ENCODE results near the gene GPATCH1.
"Not testable (repeated sequence)": the region's sequence is repeated elsewhere in the genome, so short reads cannot be mapped to it uniquely, and the experiment has no call there.

GPATCH1 gene, protein sequence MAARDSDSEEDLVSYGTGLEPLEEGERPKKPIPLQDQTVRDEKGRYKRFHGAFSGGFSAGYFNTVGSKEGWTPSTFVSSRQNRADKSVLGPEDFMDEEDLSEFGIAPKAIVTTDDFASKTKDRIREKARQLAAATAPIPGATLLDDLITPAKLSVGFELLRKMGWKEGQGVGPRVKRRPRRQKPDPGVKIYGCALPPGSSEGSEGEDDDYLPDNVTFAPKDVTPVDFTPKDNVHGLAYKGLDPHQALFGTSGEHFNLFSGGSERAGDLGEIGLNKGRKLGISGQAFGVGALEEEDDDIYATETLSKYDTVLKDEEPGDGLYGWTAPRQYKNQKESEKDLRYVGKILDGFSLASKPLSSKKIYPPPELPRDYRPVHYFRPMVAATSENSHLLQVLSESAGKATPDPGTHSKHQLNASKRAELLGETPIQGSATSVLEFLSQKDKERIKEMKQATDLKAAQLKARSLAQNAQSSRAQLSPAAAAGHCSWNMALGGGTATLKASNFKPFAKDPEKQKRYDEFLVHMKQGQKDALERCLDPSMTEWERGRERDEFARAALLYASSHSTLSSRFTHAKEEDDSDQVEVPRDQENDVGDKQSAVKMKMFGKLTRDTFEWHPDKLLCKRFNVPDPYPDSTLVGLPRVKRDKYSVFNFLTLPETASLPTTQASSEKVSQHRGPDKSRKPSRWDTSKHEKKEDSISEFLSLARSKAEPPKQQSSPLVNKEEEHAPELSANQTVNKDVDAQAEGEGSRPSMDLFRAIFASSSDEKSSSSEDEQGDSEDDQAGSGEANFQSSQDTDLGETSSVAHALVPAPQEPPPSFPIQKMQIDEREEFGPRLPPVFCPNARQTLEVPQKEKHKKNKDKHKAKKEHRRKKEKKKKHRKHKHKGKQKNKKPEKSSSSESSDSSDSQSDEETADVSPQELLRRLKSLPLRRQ

DNA sequence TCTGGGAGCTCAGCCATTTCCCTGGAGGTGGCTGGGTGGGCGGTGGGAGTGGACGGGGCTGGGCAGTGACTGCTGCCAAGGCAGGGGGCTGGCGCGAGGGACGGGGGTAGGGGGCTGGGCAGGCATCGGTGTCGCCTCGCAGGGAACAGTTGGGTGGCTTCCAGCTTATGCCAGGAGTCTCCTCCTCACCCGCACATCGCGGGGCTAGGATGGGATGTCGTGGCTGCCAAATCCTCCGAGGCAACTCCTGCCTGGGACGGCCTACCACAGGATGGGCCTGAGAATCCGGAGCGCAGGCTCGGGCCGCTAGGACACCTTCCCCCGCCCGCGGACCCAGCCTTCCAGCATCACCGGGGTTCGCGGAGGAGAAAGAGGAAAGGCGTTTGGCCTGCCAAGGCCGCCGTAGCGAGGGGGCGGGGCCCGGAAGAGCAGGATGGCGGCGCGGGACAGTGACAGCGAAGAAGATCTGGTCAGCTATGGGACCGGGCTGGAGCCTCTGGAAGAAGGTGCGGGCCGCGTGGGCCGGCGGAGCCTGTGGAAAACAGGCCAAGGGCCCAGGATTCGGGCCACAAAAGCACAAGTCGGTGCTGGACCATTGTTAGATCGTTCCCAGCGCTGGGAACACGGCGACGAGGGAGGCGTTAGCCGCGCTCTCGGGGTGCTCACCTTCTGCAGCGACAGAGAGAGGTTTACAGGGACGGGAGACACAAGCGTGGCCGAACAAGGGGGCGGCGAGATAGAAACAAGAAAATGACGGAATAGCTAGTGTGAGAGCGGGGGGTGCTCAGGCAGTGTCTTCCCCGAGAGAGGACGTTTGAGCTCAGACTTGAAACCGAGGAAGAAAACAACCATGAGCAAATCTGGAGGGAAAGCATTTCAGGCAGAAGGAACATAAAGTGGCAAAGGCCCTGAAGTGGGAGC is at the start of gene GPATCH1:
Gene GPATCH1, plus strand, starts transcription at position 421 of the 921 bp plus-strand sequence. Its CDS starts 13 bp downstream, at position 434.
- DNase-seq, result peak; percentile 93

DNA sequence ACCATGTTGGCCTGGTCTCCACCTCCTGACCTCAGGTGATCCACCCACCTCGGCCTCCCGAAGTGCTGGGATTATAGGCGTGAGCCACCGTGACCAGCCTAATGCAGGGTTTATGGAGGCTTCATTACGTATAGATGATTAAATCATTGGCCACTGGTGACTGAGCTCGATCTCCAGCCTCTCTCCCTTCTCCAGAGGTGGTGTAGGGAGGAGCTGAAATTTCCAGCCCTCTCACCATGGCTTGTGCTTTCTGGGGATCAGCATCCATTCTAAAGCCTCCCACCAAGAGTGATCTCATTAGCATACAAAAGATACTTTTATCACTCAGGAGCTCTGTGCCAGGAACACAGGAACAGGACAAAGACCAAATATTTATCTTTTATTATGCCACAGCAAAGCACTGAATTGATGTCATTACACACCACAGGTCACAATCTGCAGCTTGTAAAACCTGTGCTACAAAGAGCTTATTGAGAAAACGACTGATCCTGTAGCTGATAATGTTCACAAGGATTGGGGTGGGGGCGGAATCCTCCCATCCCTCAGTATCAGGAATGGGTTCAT is 48.7 kb upstream of the GPATCH1 start:
- no peak for DNase-seq

DNA sequence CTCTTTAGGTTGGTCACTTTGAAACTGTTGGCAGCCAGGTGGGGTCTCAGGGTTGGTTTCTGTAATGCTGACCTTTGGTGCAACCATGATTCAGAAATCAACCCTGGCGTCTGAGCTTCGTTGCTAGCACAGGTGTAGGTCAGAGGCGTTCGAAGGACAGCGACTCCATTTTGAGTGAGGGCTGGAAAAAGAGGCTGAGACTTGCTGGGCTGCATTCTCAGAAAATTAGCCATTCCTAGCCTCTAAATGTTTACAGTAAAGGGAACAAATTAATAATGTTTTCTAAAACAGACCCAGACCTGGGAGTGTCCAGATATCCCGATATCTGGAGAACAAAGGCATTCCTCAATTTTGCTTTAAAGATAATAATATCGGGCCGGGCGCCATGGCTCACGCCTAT is 45.5 kb upstream of the GPATCH1 start:
- DNase-seq, result no peak

DNA sequence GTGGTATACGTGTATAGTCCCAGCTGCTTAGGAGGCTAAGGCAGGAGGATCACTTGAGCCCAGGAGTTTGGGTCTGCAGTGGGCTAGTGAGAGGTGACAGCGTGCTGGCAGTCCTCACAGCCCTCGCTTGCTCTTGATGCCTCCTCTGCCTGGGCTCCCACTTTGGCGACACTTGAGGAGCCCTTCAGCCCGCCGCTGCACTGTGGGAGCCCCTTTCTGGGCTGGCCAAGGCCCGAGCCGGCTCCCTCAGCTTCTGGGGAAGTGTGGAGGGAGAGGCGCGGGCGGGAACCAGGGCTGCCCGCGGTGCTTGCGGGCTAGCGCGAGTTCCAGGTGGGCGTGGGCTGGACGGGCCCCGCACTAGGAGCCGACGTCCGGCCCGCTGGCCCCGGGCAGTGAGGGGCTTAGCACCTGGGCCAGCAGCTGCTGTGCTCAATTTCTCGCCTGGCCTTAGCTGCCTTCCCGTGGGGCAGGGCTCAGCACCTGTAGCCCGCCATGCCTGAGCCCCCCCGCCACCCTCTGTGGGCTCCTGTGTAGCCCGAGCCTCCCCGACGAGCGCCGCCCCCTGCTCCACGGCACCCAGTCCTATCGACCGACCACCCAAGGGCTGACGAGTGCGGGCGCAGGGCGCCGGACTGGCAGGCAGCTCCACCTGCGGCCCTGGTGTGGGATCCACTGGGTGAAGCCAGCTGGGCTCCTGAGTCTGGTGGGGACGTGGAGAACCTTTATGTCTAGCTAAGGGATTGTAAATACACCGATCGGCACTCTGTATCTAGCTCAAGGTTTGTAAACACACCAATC is 44.4 kb upstream of the GPATCH1 start:
- not testable (repeated sequence) for DNase-seq

DNA sequence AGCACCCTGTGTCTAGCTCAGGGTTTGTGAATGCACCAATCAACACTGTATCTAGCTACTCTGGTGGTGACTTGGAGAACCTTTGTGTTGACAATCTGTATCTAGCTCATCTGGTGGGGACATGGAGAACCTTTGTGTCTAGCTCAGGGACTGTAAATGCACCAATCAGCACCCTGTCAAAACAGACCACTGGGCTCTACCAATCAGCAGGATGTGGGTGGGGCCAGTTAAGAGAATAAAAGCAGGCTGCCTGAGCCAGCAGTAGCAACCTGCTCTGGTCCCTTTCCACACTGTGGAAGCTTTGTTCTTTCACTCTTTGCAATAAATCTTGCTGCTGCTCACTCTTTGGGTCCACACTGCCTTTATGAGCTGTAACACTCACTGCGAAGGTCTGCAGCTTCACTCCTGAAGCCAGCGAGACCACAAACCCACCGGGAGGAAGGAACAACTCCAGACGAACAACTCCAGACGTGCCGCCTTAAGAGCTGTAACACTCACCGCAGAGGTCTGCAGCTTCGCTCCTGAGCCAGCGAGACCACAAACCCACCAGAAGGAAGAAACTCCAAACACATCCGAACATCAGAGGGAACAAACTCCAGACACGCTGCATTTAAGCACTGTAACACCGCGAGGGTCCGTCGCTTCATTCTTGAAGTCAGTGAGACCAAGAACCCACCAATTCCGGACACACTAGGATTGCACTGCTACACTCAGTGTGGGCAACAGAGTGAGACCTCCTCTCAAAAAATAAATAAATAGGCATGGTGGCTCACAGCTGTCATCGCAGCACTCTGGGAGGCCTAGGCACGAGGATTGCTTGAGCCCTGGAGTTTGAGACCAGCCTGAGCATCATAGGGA is 43.6 kb upstream of the GPATCH1 start:
- peak; percentile 54 for DNase-seq

DNA sequence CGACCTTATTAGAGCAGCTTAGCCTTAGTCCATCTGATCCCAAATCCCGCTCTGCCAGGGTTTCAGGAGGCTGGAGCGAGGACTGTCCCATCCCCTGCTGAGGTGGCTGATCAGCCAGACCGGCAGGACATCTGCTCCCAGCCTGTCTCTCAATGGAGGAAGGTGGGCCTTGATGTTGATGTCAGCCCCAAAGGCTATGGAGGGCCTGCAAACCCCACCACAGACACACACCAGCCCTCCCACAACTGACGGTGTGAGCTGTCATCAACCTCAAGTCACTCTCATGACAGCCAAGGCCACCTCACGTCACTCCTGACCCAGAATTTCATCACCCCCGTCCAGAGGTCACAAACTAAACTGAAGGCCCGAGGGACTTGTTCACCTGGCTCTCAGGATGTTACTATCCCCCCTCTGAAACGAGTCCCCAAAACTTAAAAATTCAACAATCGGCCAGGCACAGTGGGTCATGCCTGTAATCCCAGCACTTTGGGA is 41.8 kb upstream of the GPATCH1 start:
- DNase-seq, result no peak

DNA sequence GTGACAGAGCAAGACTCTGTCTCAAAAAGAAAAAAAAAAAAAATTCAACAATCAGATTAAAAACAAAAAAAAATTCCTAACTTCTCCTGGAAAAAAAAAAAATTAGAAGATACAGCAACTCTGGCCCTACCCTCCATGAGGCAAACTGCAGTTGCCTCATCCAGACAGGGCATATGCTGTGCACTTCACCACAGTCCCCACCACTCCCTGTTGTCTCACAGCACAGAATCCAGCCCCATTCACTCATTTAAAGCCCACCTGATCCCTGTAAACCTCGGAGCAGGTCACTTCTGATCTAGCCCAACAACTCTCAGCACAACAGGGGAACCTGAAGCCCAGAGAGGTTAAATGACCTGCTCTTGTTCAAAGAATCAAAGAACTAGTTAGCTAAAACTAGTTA is 41.2 kb upstream of the GPATCH1 start:
- DNase-seq, result no peak

DNA sequence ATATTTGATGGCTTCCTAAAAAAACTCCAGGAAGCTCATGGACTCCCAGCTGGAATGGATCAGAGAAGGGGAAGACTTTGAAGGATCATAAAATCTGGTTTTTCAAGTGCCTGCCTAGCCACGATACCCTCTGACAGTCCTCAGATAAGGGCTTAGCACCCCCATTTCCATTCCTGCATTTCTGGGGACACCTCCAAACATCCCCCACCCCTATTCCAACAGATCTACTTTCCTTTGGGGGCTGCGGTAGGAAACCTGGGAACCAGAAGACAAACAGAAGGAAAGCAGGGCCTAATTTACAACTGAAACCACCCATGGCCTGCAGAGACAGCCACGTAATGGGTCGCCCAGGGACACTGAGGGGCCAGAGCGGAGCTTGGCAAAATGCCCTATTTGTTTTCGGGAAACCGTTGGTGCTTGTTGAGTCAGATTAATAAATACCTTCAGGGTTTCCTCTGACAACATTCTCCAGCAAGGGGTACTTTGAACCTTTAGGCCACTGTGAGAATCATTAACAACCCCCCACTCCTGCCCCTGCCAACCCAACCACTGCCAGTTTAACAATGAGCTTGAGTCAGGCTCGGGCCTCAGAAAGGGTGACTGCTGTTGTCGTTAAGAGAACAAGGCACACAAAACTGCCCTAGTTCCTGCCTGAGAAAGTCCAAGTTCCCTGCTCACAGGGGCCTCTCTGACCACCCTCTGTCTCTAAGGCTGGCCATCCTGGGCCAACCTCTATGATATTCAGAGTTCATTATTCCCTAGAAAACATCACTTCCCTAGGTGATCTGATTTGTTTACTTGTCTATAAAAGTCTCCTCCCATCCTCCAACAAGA is 39.8 kb upstream of the GPATCH1 start:
- DNase-seq, result no peak

DNA sequence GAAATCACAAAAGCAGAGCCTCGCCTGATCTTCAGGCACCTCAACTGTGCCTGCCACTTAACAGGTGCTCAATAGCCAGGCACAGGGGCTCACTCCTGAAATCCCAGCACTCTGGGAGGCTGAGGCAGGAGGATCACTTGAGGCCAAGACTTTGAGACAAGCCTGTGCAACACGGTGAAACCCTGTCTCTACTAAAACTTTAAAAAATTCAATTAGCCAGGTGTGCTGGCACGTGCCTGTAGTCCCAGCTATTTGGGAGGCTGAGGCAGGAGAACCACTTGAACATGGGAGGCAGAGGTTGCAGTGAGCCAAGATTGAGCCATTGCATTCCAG is 39.2 kb upstream of the GPATCH1 start:
- not testable (repeated sequence) for DNase-seq

DNA sequence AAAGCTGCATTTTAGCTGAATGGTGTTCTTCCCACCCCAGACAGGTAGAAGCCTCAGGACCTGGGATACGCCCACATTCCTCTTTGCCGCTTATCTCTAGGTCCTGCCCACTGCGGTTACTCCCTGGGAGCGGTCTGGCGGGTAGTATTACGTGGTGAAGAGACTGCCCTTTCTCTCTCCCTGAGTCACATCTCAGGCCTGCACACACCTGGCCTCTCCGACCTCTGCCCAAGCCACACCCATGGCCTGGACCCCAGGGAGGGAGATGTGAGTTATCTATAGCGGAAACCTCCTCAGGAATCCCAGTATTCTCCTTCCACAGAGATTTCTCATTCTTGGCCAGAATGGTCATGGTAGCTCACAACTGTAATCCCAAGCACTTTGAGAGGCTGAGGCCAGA is 33.6 kb upstream of the GPATCH1 start:
- DNase-seq, result no peak

DNA sequence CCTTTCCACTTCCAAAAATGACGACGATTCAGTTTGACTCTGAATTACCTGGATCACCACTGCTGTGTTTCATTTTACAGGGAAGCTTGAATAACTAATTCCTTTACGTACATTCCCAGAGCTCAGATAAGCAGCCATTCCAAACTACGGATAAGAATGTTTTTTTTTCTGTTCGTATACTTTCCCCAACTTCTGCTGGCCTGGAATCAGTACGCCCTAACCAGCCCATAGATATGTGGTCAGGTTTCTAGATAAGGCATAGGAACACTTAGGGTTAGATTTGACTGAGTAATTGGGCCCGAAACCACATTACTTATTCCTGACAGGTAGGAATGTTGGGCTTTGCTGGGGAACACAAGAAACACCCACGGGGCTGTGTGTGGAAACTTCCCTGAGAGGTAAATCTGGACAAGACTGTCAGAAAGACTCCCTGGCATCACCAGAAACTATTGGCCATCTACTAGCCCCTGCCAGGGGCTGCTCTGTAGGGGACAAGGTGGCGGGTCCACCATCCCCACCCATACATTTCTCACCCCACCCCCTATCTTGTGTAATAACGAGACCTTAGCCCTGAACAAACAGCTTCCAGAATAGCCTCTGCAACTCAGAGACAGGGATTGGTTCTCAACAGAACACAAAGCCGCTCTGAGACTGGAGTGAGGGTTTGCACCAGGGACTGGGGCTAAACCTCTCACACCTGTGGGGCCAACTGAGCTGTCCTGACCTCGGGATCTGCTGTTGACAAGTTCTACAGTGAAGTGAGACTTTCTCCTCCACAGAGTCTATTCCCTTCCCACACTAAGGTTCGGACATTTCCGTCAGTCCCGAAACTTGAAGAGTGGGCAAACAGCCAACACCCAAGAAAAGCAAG is 31.9 kb upstream of the GPATCH1 start:
- no peak for DNase-seq

DNA sequence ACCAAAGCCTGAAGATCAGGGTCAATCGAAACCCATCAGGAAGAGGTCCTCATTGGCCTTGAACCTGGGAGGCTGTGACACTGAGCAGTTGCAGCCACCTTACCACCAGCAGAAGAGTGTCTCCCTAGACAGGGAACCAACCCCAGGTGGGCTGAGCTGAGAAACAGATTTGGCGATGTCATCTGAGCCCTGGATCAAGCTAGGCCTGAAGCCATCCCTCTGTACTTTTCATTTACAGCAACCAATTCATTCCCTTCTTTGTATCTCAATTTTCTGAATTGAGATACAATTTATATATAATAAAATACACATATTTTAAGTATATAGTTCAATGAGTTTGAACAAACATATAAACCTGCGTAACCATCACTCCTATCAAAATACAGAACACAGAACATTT is 30.9 kb upstream of the GPATCH1 start:
- no peak for DNase-seq

DNA sequence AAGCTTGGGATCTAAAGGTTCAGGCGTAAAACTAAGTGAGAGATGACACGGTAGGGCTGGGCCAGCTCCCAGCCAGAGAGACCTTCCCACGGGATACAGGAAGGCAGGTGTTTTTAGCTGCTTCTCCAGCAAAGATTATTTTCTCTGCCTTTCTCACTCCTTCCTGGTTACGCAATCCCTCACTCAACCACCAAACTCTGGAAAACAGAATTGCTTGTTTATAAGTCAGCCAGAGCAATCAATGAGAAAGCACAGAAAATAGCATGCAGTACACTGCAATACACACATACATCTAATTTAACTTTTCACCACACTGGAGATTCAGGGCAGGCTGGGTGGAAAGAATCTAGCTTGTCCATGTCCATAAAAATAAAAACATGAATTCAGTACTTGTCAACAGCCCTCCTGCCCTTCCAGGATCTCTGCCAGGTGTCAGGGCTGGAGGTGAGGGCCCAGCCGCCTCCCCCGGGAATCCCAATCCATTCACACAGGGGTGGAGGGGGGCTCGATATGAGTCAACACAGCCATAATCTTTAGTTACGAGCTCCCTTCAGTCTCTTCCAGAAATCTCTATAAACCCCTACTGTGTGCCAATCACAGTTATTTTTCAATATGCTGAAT is 28.5 kb upstream of the GPATCH1 start:
- DNase-seq, result no peak

DNA sequence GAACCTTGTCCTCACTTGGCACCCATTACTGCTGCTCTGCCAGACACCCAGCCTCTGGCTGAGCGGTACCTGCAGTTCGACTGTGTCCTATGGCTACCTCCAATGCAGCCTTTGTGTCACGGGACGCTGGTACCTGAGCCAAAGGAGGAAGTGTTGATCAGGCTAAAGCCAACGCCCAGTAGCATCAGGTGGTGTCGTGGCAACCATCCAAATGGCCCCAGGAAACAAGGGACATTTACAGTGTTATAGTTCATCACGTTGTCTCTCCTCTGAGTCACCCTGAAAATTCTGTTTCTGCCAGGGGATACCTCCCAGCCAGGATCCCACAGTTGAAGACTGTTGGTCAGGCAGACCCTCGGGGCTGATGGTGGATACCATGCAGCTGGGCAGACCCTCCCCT is 26.4 kb upstream of the GPATCH1 start:
- no peak for DNase-seq

DNA sequence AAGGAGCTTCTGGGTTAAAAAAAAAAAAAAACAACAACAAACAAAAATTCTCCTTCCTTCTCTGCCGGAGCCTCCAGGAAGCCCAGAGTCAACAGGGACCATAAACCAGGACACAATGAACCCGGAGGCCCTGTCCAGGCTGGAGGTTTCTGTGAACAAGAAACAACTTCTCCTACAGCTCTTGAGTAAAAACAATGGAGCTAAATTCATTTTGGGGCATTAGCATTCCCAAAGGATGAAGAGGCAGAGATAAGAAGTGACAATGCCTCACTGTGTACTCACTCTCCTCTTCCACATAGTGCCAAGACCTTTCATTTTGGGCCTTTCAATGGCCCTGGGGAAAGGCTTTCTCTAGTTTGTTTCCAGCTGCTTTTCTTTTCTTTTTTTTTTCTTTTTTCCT is 25.3 kb upstream of the GPATCH1 start:
- DNase-seq, result no peak

DNA sequence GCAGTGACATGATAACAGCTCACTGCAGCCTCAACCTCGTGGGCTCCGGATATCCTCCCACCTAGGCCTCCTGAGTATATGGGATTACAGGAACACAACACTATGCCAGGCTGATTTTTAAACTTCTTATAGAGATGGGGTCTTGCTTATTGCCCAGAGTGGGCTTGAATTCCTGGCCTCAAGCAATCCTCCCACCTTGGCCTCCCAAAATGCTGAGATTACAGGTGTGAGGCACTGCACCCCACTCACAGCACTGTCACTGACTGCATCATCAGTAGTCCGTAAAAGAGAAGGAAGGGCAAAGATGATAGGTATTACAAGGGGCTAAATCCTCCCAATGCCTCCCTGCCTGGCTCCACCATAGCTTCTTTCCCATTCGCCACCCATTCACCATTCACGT is 20.4 kb upstream of the GPATCH1 start:
- DNase-seq, result no peak

DNA sequence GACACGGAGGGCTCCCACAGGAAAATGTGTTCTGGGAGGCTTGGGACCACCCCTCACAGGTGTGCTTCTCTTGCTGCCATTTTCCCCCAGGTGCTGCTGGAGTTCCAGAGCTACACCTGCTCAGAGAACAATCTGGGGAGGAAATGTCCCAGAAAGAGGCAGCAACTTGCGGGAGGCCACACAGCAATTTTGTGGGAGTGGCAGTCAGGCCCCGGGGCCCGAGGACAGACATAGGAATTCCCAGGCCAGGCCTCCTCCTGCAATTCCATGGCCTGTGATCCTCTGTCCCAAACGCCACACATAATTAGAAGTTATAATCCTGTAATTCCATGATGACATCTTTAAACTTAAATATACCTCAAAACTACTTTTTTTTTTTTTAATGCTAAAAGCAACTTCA is 18.1 kb upstream of the GPATCH1 start:
- no peak for DNase-seq

DNA sequence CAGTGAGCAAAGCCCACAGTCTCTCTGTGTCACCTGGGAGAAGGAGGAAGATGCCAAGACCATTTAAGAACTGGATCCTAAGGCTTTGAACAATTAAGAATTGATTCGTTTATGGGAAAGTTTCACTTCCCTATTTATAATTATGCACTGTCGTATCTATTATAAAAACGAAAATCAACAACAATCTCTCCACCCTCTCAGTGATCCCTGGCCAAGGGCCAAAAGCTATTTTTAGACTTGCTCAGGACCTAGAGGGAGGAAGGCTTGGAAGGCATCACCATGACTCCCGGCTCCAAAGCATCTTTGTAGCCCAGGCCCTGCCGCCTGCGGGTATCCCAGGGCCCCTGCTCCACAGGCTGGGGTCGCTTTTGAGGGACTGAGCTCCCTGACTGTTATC is 17.6 kb upstream of the GPATCH1 start:
- no peak for DNase-seq
